Heart right ventricle (tissue), 16 donors: ENCODE results near the gene BRSK1. TPM values are rescaled to one million over a fixed set of nuclear protein-coding genes. Genes with fewer than 3 reads are reported as not detected.

Experiments
- ATAC-seq, 8 donors: fragments of 200-7000 bp; cut with Tn5 transposase; one replicate each; pipeline ENCODE4 v1.9.1; 2020; ENCODE audit warnings: mild to moderate bottlenecking in 8 of 8, moderate library complexity in 8 of 8, moderate number of reproducible peaks in 1 of 8
- DNase-seq, 2 donors: peaks; one replicate each; pipeline ENCODE4 v3.0.0-alpha.2; 2020
- H3K27ac ChIP-seq, 10 donors: fragments of 200-600 bp; sonication (generic) in 2 of 10; one replicate each; pipeline versions ENCODE4 v1.5.0 to v1.8.0; 2020 to 2022; ENCODE audit warnings: mild to moderate bottlenecking in 3 of 10
- H3K27me3 ChIP-seq, 7 donors: fragments of 200-600 bp; one replicate each; pipeline ENCODE4 v1.8.0; 2021 to 2022; ENCODE audit warnings: mild to moderate bottlenecking in 2 of 7
- H3K36me3 ChIP-seq, 9 donors: fragments of 200-600 bp; sonication (generic) in 1 of 9; one replicate each; pipeline versions ENCODE4 v1.5.0 to v1.8.0; 2020 to 2022; ENCODE audit warnings: mild to moderate bottlenecking in 2 of 9
- H3K4me1 ChIP-seq, 9 donors: fragments of 200-600 bp; sonication (generic) in 1 of 9; one replicate each; pipeline versions ENCODE4 v1.5.0 to v1.8.0; 2020 to 2022; ENCODE audit warnings: mild to moderate bottlenecking in 4 of 9
- H3K4me3 ChIP-seq, 10 donors: fragments of 200-600 bp; sonication (generic) in 2 of 10; one replicate each; pipeline versions ENCODE4 v1.5.0 to v1.8.0; 2020 to 2022; ENCODE audit warnings: mild to moderate bottlenecking in 7 of 10, moderate library complexity in 2 of 10
- H3K9me3 ChIP-seq, 11 donors: fragments of 200-600 bp in 10 of 11; sonication (generic) in 2 of 11; one replicate each; pipeline versions ENCODE4 v1.5.0 to v1.8.0; 2013 to 2022; ENCODE audit warnings: mild to moderate bottlenecking in 2 of 11, control low read depth in 1 of 11, moderate library complexity in 1 of 11
- WGBS, 2 donors: extraction: QIAGEN DNeasy Blood & Tissue Kit; methylation state at CpG; one replicate each; pipeline ENCODE4 v1.1.7; 2013; ENCODE audit warnings: inconsistent platforms in 1 of 2; 5-methylcytosine and 5-hydroxymethylcytosine counted together
- intact Hi-C, 10 donors: fragments of 100-400 bp; cut with DNase I; formaldehyde crosslinking; loops; one replicate each; pipeline versions ENCODE4 v1.11.1 to v1.14.2; 2022
- polyA plus RNA-seq, 2 donors: library from polyadenylated mRNA; stranded (reverse); fragments of 200-250 nt; gene quantifications; one replicate each; pipeline ENCODE4 v1.2.3, GENCODE V29; 2013
- total RNA-seq, 10 donors: library from RNA; stranded (reverse); fragmentation: NEBNext Ultra II Directional in 3 of 10; extraction: Animal tissue kit (Norgen Biotek cat#: 25700) in 3 of 10; gene quantifications; one replicate each; pipeline versions ENCODE4 v1.2.1 to v1.2.4, GENCODE V29; 2021 to 2023
- TF ChIP-seq, protein P1 (sequence below), 9 donors: fragments of 200-600 bp; sonication (generic) in 2 of 9; IDR thresholded peaks; one replicate each; pipeline versions ENCODE4 v1.5.0 to v1.8.0; 2021 to 2022; ENCODE audit warnings: antibody characterized with exemption in 9 of 9, mild to moderate bottlenecking in 5 of 9, moderate library complexity in 1 of 9
- donor health status: Arrhythmogenic right ventricular cardiomyopathy.
- donor health status: ischemic (EF 13 %, LVEDD 7.1; RV severe dilation, severe dysfunction).
- donor health status: healthy with polysubstance abuse.
- donor health status: DM: no; HTN: yes; CAD: no.
- donor health status: DM: no; HTN: no; CAD: no.
- donor health status: ischemic (EF 25% LVEDD 6.9; RV normal size, moderate dysfunction).
- donor health status: ischemic (EF 25% LVEDD 5.7; RV mildly dilated, moderate dysfunction).
- donor health status: healthy.
- donor health status: DM: yes; HTN: yes; CAD: no.
- donor health status: Ischemic cardiomyopathy.
- donor health status: ischemic (EF 35%, LVEDD 5.7; RV mildly dilated, moderate dysfunction).
- donor health status: nonischemic (EF 11% LVEDD 7.7; RV severe dilation, severe dysfunction).
- donor health status: DM: yes; HTN: yes; CAD: no.
- donor health status: PGD.
- donor health status: ischemic (EF 29% LVEDD 5.4; RV normal size, mild dysfunction).
- donor health status: nonischemic (EF 23%, LVEDD 6.1; RV moderate dilation, normal function).

Gene BRSK1
- total and polyA plus RNA-seq, 12 donors = 1.8 to 12.6 (median 3.2) TPM

DNA sequence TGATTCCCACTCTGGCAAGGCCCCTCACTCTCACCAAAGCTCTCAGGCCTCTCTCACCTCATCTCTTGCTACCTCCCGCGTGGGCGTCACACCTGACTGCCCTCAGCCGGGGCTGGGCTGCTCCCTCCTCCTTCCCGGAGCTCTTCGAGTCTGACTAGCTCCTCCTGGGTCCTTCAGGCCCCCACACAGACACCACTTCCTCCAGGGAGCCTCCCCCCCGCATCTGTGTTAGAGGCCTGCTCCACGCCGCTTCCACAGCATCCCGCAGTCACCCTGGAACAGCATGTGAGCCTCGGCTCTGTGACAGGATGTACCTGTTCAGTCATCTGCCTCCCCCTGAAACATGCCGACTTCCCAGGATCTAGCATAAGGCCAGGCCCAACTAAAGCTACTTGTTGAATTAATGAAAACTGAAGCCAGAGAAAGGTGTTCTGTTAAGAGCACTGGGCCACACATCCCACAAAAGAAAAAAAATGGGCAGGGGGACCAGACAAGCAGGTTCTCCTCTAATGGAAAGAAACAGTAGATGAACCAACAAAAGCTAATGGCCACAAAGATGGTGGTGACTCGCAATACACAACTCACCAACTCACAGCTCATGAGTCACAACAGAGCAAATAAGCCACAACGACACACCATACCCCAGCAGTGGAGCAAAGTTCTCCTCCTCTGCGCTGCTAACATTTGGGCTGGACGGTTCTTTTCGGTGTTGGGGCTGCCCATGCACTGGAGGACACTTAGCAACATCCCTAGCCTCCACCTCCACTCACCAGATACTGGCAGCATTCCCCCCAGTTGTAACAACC, 28.0 kb upstream of the BRSK1 start:
- TF ChIP-seq, protein P1, sequence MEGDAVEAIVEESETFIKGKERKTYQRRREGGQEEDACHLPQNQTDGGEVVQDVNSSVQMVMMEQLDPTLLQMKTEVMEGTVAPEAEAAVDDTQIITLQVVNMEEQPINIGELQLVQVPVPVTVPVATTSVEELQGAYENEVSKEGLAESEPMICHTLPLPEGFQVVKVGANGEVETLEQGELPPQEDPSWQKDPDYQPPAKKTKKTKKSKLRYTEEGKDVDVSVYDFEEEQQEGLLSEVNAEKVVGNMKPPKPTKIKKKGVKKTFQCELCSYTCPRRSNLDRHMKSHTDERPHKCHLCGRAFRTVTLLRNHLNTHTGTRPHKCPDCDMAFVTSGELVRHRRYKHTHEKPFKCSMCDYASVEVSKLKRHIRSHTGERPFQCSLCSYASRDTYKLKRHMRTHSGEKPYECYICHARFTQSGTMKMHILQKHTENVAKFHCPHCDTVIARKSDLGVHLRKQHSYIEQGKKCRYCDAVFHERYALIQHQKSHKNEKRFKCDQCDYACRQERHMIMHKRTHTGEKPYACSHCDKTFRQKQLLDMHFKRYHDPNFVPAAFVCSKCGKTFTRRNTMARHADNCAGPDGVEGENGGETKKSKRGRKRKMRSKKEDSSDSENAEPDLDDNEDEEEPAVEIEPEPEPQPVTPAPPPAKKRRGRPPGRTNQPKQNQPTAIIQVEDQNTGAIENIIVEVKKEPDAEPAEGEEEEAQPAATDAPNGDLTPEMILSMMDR (IDR thresholded peaks at IDR 0.05) = no peak
- intact Hi-C loops = loop anchor here in 3 of 10 donors (2.0 to 5.0 kb wide), 3 partner anchors 39 to 151 kb away; partner anchors contain the start of gene UBE2S (in 1 of the 3)
- 61 to 69% methylated on average over 17 of the region's 17 CpGs for WGBS, 2 donors
- no peak for ATAC-seq
- H3K4me3 ChIP-seq = peak overlapping the region in 4 of 10 donors; percentile 9 to 95 (median 58)
- no peak for DNase-seq
- peaks cover 0 to 12% (median 0%) of the 10 kb centered on the region in 9 donors for H3K36me3 ChIP-seq
- H3K27me3 ChIP-seq = no peaks in the 10 kb centered on the region
- H3K4me1 ChIP-seq = peaks cover 14 to 82% (median 67%) of the 10 kb centered on the region in 9 donors
- peak overlapping the region in 3 of 10 donors; percentile 30 to 98 (median 71) for H3K27ac ChIP-seq
- no peaks in the 10 kb centered on the region for H3K9me3 ChIP-seq

DNA sequence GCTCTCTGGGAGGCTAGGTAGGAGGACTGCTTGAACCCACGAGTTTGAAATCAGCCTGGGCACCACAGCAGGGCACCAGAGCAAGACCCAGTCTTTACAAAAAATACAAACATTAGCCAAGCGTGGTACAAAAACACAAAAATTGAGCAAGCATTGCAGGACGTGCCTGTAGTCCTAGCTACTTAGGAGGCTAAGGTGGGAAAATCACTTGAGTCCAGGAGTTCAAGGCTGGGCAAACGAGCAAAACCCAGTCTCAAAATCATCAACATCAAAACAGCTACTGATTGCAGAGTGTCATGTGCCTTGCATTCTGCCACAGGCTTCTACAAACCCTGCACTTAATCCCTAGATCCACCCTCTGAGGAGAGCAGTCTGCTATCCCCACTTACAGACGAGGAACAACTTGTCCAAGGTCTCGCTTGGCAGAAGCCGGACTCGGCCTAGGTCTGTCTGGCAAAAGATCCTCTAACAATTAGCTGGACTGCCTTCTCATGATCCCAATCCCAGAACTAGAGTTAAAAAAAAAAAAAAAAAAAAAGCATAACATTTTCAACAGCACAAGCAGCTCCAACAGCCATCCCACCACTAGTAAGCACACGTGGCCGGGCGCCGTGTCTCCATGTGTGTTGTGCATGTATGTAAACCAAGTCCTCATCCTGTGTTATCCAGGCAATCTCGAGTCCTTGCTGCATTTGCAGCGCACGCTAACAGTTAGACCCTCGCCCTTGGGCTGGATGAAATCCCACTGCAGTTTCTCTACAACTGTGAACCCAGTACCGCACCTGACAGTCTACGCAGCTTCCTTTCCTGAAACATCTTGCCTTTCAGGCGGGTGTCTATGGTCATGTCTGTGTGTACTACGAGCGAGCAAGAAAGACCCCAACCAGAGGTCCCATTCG, 27.0 kb upstream of the BRSK1 start:
- Histone ChIP-seq H3K9me3 (no peaks in the 10 kb centered on the region), H3K36me3 (peaks cover 0 to 7% (median 0%) of the 10 kb centered on the region in 9 donors), H3K27ac (peak overlapping the region in 6 of 10 donors; percentile 88 to 98 (median 94)), H3K4me3 (peak overlapping the region in 9 of 10 donors; percentile 68 to 99 (median 95)), H3K27me3 (no peaks in the 10 kb centered on the region), H3K4me1 (peaks cover 13 to 73% (median 60%) of the 10 kb centered on the region in 9 donors)
- ATAC-seq (no peak), DNase-seq (no peak)
- TF ChIP-seq, protein P1 (IDR thresholded peaks at IDR 0.05) = no peak
- intact Hi-C loops = loop anchor here in 3 of 10 donors (2.0 to 5.0 kb wide), 3 partner anchors 40 to 150 kb away; partner anchors contain the start of gene UBE2S (in 1 of the 3)
- WGBS, 2 donors = 48 to 56% methylated on average over 22 of the region's 22 CpGs

DNA sequence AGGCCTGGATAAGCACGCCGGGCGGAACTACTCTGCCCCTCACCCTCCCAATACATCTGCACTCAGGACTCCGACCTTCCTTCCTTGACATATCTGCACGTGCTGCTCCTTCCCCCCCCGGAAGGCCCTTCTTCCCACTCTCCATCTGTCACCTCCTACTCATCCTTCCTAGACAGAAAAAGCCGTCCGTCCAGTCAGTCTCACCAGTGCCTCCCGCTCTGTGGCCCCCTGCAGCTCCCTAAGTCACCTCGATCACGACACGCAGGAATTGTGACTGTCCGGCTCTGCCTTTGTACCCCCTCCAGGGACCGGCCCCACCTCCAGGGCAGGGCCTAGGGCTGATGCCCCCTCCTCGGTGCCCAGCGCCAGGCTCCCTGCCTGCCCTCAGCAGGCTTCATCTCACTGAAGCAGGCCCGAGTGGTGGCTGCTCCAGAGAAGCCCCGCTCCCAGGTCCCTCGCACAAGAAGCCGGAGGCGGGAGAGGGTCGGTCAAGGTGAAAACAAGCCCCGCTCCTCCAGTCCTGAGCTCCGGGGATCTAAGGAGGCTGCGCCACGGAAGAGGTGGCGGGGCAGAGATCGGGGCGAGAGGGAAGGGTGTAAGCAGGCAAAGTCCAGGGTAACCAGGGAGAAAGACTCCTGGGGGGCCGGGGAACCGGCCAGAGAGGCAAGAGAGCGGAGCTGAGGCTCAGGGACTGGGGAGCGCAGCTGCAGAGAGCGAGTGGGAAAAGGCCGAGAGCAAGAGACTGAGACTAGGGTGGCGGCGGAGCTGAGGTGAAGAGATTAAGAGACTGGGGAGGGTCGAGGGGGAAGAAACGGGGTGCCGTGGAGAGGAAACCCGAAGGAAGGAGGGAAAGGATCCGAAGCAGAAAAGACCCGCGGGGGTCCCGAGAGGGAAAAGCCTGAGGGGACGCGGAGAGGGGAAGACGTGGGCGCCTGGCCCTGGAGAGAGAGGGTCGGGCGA, 26.1 kb upstream of the BRSK1 start:
- Histone ChIP-seq H3K27me3 (no peaks in the 10 kb centered on the region), H3K4me1 (peaks cover 11 to 63% (median 51%) of the 10 kb centered on the region in 9 donors), H3K9me3 (no peaks in the 10 kb centered on the region), H3K36me3 (peaks cover 0 to 13% (median 0%) of the 10 kb centered on the region in 9 donors), H3K27ac (peak overlapping the region in 9 of 10 donors; percentile 78 to 98 (median 93)), H3K4me3 (peak overlapping the region; percentile 67 to 99 (median 94))
- intact Hi-C loops = loop anchor here in 3 of 10 donors (2.0 to 5.0 kb wide), 3 partner anchors 40 to 150 kb away; partner anchors contain the start of gene UBE2S (in 1 of the 3)
- 2 to 3% methylated on average over 51 of the region's 51 CpGs for WGBS, 2 donors
- DNase-seq (no peak), ATAC-seq (no peak)
- TF ChIP-seq, protein P1 (IDR thresholded peaks at IDR 0.05) = no peak
